H1 (cell line): ENCODE measurements around the gene KRTAP10-2. TPM values are rescaled to one million over a fixed set of nuclear protein-coding genes. Genes with fewer than 3 reads are reported as not detected.

Experiments used
- polyA plus RNA-seq, 7 experiments: library from polyadenylated mRNA; depleted of rRNA in 3 of 7; stranded (reverse) in 5 of 7; unstranded in 2 of 7; fragments of >200 nt in 5 of 7; fragments of 200-250 nt in 2 of 7; gene quantifications; 1 replicate in 5 of 7; 2 replicates in 1 of 7; 4 replicates in 1 of 7; pipeline versions ENCODE4 v1.2.1 to v1.2.3, GENCODE V29; 2011 to 2013; ENCODE audit warnings: missing spikeins in 2 of 7, mixed read lengths in 2 of 7
- total RNA-seq: library from RNA; stranded (reverse); fragmentation: NEBNext Ultra II Directional; extraction: Animal tissue kit (Norgen Biotek cat#: 25700); gene quantifications from 2 replicates; pipeline ENCODE4 v1.2.1, GENCODE V29; 2021
- TF ChIP-seq, protein P1 (sequence below), 3 experiments: IDR thresholded peaks; 1 replicate in 2 of 3; 2 replicates in 1 of 3; pipeline versions ENCODE4 v1.5.1 to v1.6.1; 2011; ENCODE audit warnings: low read length in 3 of 3, mild to moderate bottlenecking in 3 of 3, inconsistent platforms in 2 of 3, low read depth in 1 of 3, moderate library complexity in 1 of 3; ENCODE audit not compliant: insufficient read depth in 1 of 3; ENCODE audit errors: control extremely low read depth in 1 of 3

The KRTAP10-2 gene
- total and polyA plus RNA-seq, 2 of the 8 experiments (the other 6 are each of a cell fraction or from before 2014, with no cell fraction given), result 0.11 TPM; not detected in 1

GRCh38 chr21:44596068-44596725 is 44.9 kb upstream of the KRTAP10-2 start (continued):
- TF ChIP-seq, protein P1, sequence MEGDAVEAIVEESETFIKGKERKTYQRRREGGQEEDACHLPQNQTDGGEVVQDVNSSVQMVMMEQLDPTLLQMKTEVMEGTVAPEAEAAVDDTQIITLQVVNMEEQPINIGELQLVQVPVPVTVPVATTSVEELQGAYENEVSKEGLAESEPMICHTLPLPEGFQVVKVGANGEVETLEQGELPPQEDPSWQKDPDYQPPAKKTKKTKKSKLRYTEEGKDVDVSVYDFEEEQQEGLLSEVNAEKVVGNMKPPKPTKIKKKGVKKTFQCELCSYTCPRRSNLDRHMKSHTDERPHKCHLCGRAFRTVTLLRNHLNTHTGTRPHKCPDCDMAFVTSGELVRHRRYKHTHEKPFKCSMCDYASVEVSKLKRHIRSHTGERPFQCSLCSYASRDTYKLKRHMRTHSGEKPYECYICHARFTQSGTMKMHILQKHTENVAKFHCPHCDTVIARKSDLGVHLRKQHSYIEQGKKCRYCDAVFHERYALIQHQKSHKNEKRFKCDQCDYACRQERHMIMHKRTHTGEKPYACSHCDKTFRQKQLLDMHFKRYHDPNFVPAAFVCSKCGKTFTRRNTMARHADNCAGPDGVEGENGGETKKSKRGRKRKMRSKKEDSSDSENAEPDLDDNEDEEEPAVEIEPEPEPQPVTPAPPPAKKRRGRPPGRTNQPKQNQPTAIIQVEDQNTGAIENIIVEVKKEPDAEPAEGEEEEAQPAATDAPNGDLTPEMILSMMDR (IDR thresholded peaks at IDR 0.05; ENCODE audit: control extremely low read depth in 1 of 3, insufficient read depth in 1 of 3, low read depth in 1 of 3, low read length in 3 of 3), result no peak
